RWPE1 (cell line): Measurements from ENCODE around the gene SGSM2.

ENCODE experiments used
- CTCF ChIA-PET: fragments of 350-600 bp; sonication (Branson Sonifier 250); formaldehyde crosslinking; extraction: SDS; loops from one replicate; lab custom pipeline; 2021; lab: Yijun Ruan, JAX
- POLR2A ChIA-PET: fragments of 400-600 bp; formaldehyde crosslinking; extraction: SDS; loops from one replicate; lab custom pipeline; 2020; ENCODE audit warnings: antibody characterized with exemption; ENCODE audit not compliant: low non-redundant PET; lab: Yijun Ruan, JAX
- DNase-seq: peaks from one replicate; pipeline ENCODE4 v3.0.0; 2012; ENCODE audit warnings: low spot score
- H3K27ac ChIP-seq: fragments of 450-650 bp; 2 replicates; pipeline ENCODE4 v1.5.1; 2017
- TF ChIP-seq, protein P1 (sequence below): fragments of 450-650 bp; conservative IDR thresholded peaks from 2 replicates; pipeline ENCODE4 v1.5.1; 2017; ENCODE audit warnings: low read depth, mild to moderate bottlenecking

Gene SGSM2

DNA sequence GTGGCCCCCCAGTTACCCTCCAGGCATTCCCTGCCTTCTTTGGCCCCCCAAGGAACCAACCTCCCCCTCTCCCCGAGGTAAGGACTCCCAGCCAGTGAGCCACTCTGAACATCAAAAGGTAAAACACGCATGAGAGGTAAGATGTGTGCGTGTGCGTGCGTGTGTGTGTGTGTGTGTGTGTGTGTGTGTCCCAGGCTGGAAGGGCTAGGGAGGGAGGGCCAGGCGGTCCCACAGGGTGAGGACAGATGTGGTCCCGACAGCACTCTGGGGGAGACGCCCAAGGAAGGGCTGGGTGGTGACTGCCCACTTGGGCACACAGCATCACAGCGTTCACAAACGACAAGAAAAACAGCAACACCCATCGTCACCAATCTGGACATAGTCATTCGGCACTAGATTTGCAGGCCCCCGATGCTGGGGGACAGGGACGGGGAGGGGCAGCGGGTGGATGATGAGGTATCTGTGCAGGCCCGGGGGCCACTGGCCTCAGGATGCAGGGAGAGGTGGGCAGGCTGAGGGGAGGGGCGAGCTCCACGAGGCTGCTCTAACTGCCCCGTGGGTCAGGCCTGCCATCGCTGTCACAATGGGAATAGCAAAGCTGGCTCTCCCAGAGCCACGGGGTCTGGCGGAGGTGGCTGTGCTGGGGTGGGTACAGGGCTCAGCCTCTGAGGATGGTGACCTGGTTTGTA is 47.3 kb downstream of the SGSM2 start:
- peak overlapping the region; percentile 99 for H3K27ac ChIP-seq

DNA sequence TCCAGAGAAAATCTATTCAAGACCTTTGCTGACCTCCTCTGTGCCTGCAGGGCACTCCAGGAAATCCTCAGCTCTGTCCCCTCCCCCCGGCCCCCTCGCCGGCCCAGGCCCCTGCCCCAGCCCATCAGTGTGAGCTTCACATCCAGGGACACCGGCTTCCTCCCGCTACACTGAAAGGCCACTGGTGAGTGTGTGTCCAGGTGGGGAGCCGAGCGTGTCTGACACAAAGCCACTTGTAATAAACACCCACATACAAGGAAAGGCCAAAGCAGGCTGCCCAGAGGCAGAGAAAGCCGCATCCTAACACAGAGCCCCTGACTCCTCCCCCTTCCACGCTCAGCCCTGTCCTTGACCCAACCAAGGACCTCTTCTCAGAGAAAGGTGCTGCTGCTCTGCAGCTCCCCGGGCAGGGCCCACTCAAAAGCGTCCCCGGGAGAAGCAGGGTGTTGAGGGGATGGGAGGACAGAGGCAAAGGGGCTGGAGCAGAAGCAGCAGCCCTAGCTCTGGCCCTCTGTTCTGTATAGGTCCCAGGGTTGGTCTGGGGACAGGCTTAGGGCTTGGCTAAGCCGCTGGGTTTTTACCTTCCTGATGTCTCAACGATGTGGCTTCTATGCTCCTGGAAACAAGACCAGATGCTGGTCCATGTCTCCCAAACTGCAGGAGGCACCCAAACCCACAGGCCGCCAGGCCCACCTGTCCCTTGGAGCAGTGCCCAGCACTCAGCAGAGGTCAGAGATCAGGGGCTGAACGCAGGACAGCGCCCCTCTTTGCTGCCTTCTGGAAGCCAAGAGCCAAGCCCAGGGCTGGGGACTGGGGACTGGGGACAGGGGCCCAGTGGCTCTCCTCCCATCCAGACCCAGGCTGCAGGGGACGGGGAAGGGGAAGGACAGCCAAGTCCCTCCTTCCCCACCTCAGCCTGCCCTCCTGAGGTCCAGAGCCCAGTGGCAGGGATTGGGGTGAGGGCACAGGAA is 48.2 kb downstream of the SGSM2 start:
- ChIA-PET CTCF (no interaction called here), POLR2A (no interaction called here)
- TF ChIP-seq, protein P1, sequence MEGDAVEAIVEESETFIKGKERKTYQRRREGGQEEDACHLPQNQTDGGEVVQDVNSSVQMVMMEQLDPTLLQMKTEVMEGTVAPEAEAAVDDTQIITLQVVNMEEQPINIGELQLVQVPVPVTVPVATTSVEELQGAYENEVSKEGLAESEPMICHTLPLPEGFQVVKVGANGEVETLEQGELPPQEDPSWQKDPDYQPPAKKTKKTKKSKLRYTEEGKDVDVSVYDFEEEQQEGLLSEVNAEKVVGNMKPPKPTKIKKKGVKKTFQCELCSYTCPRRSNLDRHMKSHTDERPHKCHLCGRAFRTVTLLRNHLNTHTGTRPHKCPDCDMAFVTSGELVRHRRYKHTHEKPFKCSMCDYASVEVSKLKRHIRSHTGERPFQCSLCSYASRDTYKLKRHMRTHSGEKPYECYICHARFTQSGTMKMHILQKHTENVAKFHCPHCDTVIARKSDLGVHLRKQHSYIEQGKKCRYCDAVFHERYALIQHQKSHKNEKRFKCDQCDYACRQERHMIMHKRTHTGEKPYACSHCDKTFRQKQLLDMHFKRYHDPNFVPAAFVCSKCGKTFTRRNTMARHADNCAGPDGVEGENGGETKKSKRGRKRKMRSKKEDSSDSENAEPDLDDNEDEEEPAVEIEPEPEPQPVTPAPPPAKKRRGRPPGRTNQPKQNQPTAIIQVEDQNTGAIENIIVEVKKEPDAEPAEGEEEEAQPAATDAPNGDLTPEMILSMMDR = no peak
- H3K27ac ChIP-seq = peak overlapping the region; percentile 99
- no peak for DNase-seq

More for the DNA sequence above, 47.3 kb downstream of the SGSM2 start:
- CTCF ChIA-PET = interaction anchor here (1.1 kb wide), 1 partner anchor 36 kb away, joined by 3 read pairs; no protein-coding TSS in a partner anchor
- POLR2A ChIA-PET = no interaction called here
- TF ChIP-seq, protein P1 = no peak
- DNase-seq = no peak

DNA sequence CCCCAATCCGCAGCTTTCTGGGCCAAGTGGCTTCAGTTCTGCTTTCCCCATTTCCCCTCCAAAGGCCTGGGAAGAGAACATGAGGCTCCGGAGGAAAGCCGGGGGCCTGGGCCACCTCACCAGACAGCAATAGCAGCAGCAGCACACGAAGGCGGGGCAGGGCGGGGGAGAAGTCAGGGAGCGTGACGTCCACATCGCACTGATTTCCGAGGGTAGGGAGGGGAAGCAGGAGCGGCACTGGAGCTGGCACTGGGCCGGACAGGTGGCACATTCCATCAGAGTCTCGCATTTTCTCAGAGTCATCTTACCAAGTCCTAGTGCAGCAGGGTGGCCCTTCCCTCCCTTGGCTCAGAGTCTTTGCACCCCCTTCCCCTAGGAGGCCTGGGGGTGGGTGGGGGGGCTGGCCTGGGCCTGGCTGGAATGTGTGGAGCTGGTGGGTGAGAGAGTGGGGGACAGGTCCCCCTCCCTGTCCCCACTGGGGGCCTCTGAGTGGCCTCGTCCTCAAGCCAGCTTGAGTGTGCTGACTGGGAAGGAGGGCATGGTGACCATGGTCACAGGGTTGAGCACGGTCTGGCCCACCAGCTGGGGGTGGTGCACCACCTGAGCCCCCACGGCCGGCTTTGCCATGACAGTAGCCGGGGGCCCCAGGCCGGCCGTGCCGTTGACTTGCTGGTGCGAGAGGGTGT is 49.2 kb downstream of the SGSM2 start:
- TF ChIP-seq, protein P1 = no peak
- ChIA-PET POLR2A (no interaction called here), CTCF (no interaction called here)
- DNase-seq = no peak
- peak overlapping the region; percentile 99 for H3K27ac ChIP-seq

DNA sequence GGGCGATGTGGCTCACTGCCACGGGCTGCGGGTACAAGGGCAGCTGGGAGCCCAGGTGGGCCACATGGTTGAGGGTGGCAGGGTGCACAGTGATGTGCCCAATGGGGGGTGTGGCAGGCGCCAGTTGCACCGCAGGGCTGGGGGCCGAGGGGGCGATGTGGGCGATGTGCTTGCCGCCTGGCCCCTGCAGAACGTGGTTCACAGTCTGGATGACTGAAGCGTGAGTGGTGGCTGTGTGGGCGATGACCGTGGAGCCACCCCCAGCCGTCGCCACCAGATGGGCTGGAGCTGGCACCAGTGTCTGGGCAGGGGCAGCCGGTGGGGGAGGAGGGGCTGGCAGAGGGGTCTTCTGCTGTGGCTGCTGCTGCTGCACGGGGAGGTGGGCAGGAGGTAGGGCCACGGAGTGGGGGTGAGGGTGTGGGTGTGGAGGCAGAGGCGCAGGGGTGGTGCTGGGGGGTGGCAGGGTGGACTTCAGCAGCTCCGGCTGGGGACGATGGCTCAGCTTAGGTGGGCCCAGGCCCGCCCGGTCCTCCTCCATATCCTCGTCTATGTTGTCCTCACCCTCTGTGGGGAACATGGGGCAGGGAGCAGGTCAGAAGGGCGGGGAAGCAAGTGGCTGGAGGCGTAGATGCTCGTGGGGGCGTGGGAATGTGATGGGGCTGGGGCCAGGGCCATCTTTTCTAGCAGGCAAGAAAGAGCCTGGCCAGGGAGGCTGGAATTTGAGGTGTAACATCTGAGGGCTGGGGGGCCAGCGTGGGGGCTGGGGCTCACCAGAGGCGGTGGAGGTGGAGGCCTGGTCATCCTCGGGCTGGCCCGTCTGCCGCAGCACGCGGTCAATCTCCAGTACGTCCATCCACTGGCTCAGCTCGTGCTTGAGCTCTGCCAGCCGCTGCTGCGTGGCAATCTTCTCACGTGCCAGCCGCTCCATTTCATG is 50.1 kb downstream of the SGSM2 start:
- POLR2A ChIA-PET = no interaction called here
- peak overlapping the region; percentile 99 for H3K27ac ChIP-seq
- no peak for DNase-seq
- TF ChIP-seq, protein P1 = no peak
- CTCF ChIA-PET = interaction anchor here (0.7 to 1.8 kb wide), 2 partner anchors 29 to 186 kb away, joined by 3 to 5 read pairs; no protein-coding TSS in a partner anchor

DNA sequence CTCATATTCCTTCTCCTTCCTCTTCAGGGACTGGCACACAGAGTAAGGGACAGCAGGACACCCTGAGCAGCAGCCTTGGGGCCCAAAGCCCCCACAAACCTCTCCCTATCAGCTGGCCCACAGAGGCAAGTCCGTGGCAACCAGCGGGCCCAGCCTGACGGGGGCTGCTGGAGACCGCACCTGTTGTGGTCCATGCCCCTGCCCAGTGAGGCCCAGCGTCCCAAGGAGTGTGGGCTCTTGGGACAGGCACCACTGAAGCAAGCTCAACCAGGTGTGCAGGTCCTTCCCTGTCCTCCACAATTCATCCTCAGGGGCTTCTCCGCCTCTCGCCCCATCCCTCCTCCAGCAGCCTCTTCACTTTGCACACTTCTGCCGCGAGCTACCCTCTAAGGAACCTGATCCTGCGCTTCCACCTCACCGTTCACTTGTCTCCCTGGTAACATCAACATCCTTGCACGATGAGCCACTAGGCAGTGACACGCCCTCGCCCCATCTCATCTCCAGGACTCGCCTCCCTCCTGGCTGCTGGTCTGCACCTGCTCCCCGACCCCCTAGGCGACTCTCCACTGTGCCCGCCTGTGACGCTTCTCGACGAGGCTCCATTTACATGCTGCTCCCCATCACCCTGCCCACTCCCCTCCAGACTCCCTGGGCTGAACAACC is 50.9 kb downstream of the SGSM2 start:
- H3K27ac ChIP-seq = peak overlapping the region; percentile 99
- no peak for DNase-seq
- TF ChIP-seq, protein P1 = no peak
- POLR2A ChIA-PET = no interaction called here
- CTCF ChIA-PET = interaction anchor here (1.8 kb wide), 1 partner anchor 28 kb away, joined by 5 read pairs; no protein-coding TSS in a partner anchor
